NCI-H526 treated with DMSO at 0.1 percent for 48 hours (cell line): ENCODE results near the gene AGTR1.

ENCODE experiments used
- DNase-seq: peaks from one replicate; lab custom pipeline; 2025; lab: John Stamatoyannopoulos, UW

Gene AGTR1

GRCh38 chr3:148697306-148698189 lies at the start of gene AGTR1:
AGTR1 (plus strand) TSS chr3:148697903; CDS start chr3:148741036, 43,133 bp downstream.
- no peak for DNase-seq

- DNase-seq = no peak
Measured at GRCh38 chr3:148648685-148649352, 48.9 kb upstream of the AGTR1 start.

- DNase-seq = no peak
Measured at GRCh38 chr3:148651549-148651948, 46.2 kb upstream of the AGTR1 start.

GRCh38 chr3:148654433-148654832 lies 43.3 kb upstream of the AGTR1 start:
- no peak for DNase-seq

- DNase-seq = no peak
Measured at GRCh38 chr3:148657470-148657869, 40.2 kb upstream of the AGTR1 start.

GRCh38 chr3:148659512-148659911 lies 38.2 kb upstream of the AGTR1 start:
- DNase-seq = no peak

GRCh38 chr3:148680289-148680688 lies 17.4 kb upstream of the AGTR1 start:
- DNase-seq = no peak

- DNase-seq = no peak
Measured at GRCh38 chr3:148681080-148681479, 16.6 kb upstream of the AGTR1 start.

- no peak for DNase-seq
Measured at GRCh38 chr3:148682997-148683396, 14.7 kb upstream of the AGTR1 start.

- no peak for DNase-seq
Measured at GRCh38 chr3:148694116-148694515, 3.6 kb upstream of the AGTR1 start.

GRCh38 chr3:148698190-148698810 lies 597 bp downstream of the AGTR1 start:
- DNase-seq = no peak

GRCh38 chr3:148705314-148705713 lies 7.6 kb downstream of the AGTR1 start:
- no peak for DNase-seq

- no peak for DNase-seq
Measured at GRCh38 chr3:148707601-148708380, 10.1 kb downstream of the AGTR1 start.

GRCh38 chr3:148708409-148708808 lies 10.7 kb downstream of the AGTR1 start:
- DNase-seq = no peak

GRCh38 chr3:148709560-148710253 lies 12.0 kb downstream of the AGTR1 start:
- DNase-seq = no peak

GRCh38 chr3:148710665-148711064 lies 13.0 kb downstream of the AGTR1 start:
- no peak for DNase-seq

- DNase-seq = no peak
Measured at GRCh38 chr3:148711981-148712666, 14.4 kb downstream of the AGTR1 start.

- DNase-seq = no peak
Measured at GRCh38 chr3:148714521-148714920, 16.8 kb downstream of the AGTR1 start.

- DNase-seq = no peak
Measured at GRCh38 chr3:148716657-148717056, 19.0 kb downstream of the AGTR1 start.

GRCh38 chr3:148717885-148718561 lies 20.3 kb downstream of the AGTR1 start:
- no peak for DNase-seq
